NT2/D1 (cell line): ENCODE results near the gene CDC42.

ENCODE experiments used
- SUZ12 ChIP-seq: IDR thresholded peaks from 2 replicates; pipeline ENCODE4 v1.6.1; 2011; ENCODE audit not compliant: insufficient read length, insufficient read depth; ENCODE audit errors: extremely low read depth
- YY1 ChIP-seq: IDR thresholded peaks from 2 replicates; pipeline ENCODE4 v1.6.1; 2011; ENCODE audit not compliant: insufficient read length, insufficient read depth
- ZNF274 ChIP-seq: IDR thresholded peaks from 2 replicates; pipeline ENCODE4 v1.6.1; 2011; ENCODE audit warnings: mild to moderate bottlenecking, low read depth, low read length

- TF ChIP-seq ZNF274 (no peak), SUZ12 (no peak), YY1 (no peak)
Observed at GRCh38 chr1:22024485-22025367, 27.8 kb upstream of the CDC42 start.
